GM21529 (cell line): ENCODE data around the gene SAMMSON.

Experiments
- ATAC-seq: cut with Tn5 transposase; IDR thresholded peaks from one replicate; pipeline ENCODE4 v1.9.1; 2021; ENCODE audit not compliant: unreplicated experiment

SAMMSON gene

GRCh38 chr3:70010346-70010745 lies 10.8 kb downstream of the SAMMSON start:
- no peak for ATAC-seq

DNA sequence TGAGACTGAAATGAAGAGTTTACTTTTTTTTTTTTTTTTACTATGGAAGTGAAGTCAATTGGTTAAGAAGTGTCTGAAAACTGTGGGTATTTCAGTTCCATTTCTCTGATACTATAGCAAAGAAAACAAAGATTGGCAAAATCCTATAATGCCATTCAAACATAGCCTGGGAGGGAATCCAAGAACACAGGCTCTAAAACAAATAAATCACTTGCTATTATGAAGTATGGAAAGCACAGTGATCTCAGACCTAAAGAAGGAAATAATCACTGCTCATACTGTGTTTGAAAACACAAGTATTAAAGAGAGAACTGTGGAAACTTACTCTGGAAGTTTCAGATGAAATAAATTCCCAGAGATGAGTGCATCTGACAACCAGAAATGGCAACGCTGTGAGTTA lies 12.0 kb downstream of the SAMMSON start:
- ATAC-seq, result no peak

DNA sequence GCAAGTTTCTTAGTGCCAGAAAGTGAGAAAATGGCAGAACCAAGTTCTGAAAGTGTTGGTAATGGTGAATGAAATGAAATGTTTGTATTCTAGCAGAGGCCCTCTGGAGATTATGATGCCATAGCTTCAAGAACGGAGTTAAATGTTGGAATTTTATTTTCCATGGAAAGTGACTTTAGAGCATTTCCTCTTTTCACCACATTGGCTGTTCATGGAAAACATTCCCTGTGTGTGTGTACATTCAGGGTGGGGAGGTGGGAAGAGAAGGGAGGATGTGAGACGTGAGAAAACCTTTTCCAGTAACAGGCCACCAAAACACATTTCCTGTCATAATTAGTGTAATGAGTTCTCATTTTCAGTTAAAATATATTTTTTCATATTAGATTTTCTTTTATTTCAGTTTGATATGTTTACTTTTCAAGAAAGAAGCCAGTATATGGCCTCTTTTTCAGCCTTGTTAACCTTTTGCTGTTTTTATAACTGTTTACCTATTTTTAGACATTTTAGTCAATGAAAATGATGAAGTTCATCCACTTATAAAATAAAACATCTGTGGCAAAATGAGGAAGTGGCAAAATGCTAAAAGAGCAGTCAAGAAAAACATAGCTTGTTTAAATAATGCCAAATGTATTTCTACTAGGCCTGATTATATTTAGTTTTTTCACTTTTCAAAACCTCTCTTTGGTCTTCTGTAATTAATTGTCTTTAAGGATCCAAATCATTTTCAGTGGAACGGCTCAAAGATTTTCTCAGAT lies 21.6 kb downstream of the SAMMSON start:
- no peak for ATAC-seq

GRCh38 chr3:70028361-70028760 lies 28.8 kb downstream of the SAMMSON start:
- no peak for ATAC-seq

GRCh38 chr3:70038693-70039092 lies 39.2 kb downstream of the SAMMSON start:
- ATAC-seq, result no peak

- ATAC-seq, result no peak
Observed at GRCh38 chr3:70040386-70040785, 40.9 kb downstream of the SAMMSON start.

DNA sequence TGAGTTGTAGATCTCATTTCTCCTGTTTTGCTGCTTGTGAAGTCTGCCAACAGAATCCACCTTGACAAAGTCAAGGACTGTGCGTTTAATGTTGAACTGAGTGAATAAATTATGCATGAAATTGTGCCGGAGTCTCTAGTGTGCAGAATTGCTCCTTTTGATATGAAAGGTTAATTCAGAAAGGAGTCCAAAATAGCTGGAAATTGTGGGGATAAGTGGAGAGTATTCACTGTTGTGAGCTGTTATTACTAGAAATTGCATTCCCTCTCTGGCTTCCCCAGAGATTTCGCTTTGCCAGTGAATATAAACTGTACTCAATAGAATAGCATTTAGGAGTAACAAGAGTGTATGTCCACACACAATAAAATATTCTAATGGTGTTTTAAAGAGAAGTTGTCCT lies 43.1 kb downstream of the SAMMSON start:
- ATAC-seq, result no peak

DNA sequence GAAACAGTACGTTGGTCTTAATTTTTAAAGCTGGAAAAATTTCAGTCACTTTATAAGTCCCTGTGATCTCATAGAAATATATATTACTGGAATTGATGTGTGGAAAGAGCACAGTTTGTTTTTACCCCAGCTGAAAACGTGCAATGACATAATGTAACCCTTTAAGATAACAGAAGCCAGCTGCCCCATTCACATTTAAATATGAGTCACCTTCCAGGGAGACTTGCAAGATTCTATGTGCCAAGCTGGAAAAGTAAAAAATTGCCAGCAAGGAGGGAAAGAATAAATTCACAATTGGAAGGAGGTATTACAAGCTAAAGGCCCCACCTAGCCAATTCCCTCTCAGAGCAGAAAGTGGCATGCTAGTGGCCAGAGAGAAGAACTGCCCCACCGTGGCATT lies 50.2 kb downstream of the SAMMSON start:
- ATAC-seq, result no peak

DNA sequence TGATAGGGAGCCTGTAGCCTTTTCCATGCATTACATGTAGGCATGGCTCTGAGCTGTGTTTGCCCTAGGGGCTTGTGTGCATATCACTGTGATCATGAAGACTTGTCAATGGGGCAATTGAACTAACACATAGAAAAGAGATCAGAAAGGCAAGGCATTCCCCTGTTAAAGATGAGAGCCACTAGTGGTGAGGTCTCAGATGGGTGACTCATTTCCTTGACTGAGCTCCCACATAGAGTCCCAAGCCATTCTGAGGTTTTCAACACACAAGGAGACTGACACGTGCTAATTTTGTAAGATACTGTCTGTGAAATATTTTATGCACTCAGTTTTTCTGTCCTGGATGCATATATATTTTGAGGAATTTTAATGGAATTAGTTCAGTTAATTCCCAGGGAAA lies 53.8 kb downstream of the SAMMSON start:
- ATAC-seq, result no peak

- no peak for ATAC-seq
Observed at GRCh38 chr3:70056081-70056480, 56.5 kb downstream of the SAMMSON start.

DNA sequence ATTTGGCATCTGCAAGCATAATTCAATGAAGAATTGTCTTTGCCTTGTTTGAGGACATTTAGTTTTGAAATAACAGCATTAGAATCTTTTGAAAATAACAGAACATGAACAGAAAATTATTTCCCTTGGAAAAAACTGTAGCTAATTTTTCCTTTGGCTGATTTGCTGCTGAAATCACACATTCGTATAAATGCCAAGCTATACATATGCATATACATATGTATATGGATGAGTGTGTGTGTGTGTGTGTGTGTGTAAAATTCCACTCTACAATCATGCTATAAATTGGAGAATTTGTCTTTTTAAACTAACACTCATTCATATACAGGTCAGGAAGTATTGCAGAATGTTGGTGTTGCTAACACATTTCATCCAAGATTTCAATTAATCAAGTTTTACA lies 57.9 kb downstream of the SAMMSON start:
- ATAC-seq, result no peak

DNA sequence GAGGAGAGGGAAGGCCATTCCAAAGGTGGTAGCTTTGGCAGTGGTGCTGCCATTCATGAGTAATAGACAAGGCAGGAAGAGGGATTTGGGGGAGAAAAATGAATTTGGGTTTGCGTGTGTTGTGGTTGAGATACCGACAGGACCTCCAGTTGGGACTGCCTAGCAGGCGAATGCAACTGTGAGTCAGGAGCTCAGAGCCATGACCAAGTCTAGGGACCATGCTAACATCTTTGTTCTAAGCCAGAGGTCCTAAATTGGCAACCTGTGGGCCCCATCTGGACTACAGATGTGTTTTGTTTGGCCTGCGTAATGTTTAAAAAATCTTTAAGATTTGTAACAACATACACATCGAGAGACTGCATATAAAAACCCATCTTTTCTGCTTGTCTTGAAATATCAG lies 61.6 kb downstream of the SAMMSON start:
- no peak for ATAC-seq

DNA sequence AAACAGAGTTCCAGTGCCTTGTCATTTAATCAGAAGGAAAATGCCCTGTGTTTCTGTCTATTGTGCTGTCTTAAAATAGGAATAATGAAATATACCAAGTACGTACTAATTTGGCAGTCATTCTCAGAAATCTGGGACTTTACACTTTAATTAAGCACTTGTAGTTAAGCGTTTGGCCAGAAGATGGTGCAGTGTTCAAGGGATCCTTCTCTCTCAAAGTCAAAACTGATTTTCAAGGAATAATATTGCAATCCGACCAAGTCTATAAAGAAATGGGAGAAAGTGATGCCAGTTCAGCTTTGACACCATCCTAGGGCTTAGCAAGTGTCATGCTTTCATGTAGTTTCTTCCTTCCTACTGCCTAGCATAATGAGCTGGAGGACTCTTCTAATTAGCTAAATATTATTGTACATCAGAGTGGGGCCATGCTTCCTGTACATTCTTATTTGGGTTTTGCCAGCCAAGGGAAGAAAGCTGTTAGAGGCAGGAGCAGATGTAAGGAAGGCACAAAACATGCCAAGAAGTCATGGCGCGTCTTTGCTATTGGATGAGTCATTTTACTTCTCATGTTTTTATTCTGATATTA lies 64.8 kb downstream of the SAMMSON start:
- ATAC-seq, result no peak

- ATAC-seq, result no peak
Observed at GRCh38 chr3:70065696-70066253, 66.2 kb downstream of the SAMMSON start.

DNA sequence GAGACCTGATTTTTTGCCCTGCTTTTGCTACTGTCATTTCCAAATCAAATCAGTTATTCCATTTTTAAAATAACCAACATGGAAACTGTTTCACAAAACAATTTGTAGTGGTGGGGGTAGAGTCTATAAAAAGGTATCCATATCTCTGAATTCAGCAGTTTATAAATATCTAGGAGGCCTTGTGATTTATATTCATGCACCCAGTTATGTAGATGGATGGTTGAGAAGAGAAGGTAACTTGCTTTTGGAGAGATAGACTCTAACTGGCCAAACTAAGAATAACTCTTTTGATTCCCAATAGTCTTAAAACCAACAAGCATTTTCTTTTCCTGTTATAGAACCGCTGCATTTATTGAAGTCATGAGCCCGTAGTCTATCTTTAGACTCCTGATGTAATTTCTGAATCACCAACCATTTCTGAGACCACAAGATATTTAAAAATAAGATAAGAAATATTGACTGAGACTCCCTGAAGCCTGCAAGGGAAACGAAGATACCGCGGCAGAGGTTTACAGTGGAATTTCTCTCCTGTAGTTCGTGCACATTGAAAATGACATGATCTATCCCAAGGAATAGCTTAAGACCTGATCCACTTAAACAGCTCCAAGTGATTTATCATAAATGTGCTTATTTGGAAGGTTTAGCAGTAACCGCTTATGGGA lies 68.5 kb downstream of the SAMMSON start:
- no peak for ATAC-seq

- ATAC-seq, result no peak
Observed at GRCh38 chr3:70069557-70069956, 70.0 kb downstream of the SAMMSON start.

DNA sequence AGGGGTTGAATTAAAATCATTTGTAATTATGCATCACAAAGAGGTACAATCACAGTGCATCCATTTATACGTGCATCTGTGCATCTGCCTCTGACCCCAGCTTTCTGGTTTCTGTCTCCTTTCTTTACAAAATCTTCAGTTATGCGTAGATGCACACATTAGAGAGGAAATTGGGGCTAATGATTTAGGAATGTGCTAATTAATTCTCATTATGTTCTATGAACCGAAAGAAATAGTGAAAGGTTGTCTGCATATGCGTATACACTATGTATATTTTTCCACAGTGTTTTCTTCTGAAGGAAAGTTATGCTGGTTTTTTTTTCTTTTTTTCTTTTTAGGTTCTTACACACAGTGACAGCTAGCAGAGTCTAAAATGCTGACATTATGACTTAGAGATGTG lies 71.6 kb downstream of the SAMMSON start:
- no peak for ATAC-seq

DNA sequence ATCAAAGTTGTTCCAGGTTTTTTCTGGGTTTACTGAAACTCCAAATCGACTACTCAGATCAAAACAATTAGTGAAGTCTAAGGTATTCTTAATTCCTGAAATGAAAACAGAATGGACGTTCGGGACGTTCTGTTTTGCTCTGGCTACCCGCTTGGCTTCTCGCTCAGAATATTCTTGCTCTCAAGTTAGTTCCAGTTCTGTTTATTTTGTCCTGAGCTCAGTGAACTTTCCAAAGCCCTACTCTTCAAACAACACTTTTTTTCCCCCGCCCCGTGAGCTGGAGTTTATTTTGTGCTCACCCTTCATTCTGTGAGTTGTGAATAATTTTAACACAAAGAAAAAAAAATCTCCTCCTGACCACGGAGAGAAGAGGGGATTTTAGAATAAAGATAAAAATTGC lies 72.6 kb downstream of the SAMMSON start:
- no peak for ATAC-seq

GRCh38 chr3:70072754-70073153 lies 73.2 kb downstream of the SAMMSON start:
- no peak for ATAC-seq

DNA sequence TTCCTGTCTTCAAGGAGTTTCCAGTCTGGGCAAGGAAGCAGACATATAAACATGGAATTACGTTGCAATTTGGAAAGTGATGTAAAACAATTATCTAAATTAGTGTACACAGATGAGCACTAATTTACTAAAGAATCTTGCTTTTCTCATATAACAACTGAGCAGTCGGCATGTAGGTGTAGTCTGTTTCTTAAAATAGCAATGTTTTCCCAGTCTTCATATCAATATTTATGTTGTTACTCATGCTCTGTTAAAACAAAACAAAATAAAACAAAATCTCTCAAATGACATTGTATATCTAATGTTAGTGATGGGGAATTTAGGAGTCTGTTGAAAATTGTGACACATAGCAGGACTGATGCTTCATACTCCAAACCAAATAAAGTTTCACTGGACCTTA lies 75.6 kb downstream of the SAMMSON start:
- no peak for ATAC-seq

DNA sequence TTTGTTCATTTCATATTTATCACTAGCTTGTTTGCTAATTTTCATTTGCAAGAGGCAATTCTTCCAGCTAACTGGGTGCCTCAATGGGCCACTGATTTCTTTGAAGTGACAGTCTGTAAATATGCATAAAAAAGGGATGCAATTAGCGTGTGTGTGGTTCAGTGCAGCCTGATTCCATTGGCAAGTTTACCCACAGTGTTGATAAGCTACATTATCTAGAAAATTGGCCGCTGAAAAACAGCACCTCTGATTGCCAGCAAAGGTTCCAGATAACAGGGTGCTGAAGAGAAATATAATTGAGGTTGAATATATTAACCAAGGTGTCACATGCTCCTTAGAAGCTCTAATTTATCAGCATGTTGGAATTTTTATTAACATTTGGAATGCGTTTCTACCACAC lies 76.9 kb downstream of the SAMMSON start:
- ATAC-seq, result no peak

- no peak for ATAC-seq
Observed at GRCh38 chr3:70078778-70079177, 79.2 kb downstream of the SAMMSON start.
